Right ventricle myocardium inferior (tissue), 1 donor: ENCODE data around the gene FRMD4B. TPM values are rescaled to one million over a fixed set of nuclear protein-coding genes. Genes with fewer than 3 reads are reported as not detected.
"Not testable (repeated sequence)": the region's sequence is repeated elsewhere in the genome, so short reads cannot be mapped to it uniquely, and the experiment has no call there.

Source experiments
- ATAC-seq: fragments of 200-7000 bp; cut with Tn5 transposase; one replicate; pipeline ENCODE4 v1.9.1; 2020; ENCODE audit warnings: mild to moderate bottlenecking, moderate library complexity
- DNase-seq: peaks from one replicate; pipeline ENCODE4 v3.0.0; 2021; ENCODE audit errors: missing footprints
- intact Hi-C: fragments of 100-400 bp; cut with DNase I; formaldehyde crosslinking; loops from one replicate; pipeline ENCODE4 v1.11.0; 2022
- total RNA-seq: library from RNA; stranded (reverse); fragmentation: NEBNext Ultra II Directional; extraction: Animal tissue kit (Norgen Biotek cat#: 25700); gene quantifications from one replicate; pipeline ENCODE4 v1.2.1, GENCODE V29; 2021
- donor health status: DM: no; HTN: yes; CAD: no; lungs with severe emphysema.

Gene FRMD4B
- total RNA-seq, 1 donor from 2014 or later: 16.0 TPM

GRCh38 chr3:69272556-69272955, 113.3 kb downstream of the FRMD4B start:
- no peak for ATAC-seq
- DNase-seq: no peak
- intact Hi-C loops: no loop called here

GRCh38 chr3:69271098-69271497, 114.8 kb downstream of the FRMD4B start:
- no peak for DNase-seq
- intact Hi-C loops: no loop called here
- ATAC-seq: no peak

GRCh38 chr3:69266585-69266984, 119.3 kb downstream of the FRMD4B start:
- DNase-seq (no peak), ATAC-seq (no peak)
- intact Hi-C loops: no loop called here

DNA sequence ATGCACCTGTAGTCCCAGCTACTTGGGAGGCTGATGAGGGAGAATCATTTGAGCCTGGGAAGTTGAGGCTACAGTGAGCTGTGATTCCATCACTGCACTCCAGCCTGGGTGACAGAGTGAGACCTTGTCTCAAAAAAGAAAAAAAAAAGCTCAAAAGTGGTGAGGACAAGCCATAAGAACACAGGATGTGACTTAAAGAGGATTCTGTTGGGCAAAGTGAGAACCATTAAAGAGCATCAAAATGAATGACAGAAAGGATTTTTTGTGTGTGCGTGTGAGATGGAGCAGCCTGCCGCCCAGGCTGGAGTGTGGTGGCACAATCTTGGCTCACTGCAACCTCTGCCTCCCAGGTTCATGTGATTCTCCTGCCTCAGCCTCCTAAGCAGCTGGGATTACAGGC, 119.8 kb downstream of the FRMD4B start:
- not testable (repeated sequence) for ATAC-seq

GRCh38 chr3:69260843-69261405, 125.0 kb downstream of the FRMD4B start:
- ATAC-seq, intact Hi-C loops, DNase-seq: not testable (repeated sequence)

More for the DNA sequence above, 119.8 kb downstream of the FRMD4B start:
- DNase-seq, intact Hi-C loops: not testable (repeated sequence)

DNA sequence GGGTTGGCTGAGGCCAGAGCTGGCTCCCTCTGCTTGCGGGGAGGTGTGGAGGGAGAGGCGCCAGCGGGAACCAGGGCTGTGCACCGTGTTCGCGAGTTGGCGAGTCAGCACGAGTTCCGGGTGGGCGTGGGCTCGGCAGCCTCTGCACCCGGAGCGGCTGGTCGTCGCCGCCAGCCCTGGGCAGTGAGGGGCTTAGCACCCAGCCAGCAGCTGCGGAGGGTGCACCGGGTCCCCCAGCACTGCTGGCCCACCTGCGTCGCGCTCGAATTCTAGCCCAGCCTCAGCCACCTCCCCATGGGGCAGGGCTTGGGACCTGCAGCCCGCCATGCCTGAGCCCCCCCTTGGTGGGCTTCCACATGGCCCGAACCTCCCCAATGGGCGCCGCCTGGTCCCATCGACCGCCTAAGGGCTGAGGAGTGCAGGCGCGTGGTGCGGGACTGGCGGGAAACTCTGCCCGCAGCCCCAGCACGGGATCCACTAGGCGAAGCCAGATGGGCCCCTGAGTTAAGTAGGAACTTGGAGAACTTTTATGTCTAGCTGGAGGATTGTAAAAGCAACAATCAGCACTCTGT, 125.6 kb downstream of the FRMD4B start:
- DNase-seq (no peak), ATAC-seq (no peak)
- intact Hi-C loops: no loop called here

GRCh38 chr3:69259125-69259524, 126.8 kb downstream of the FRMD4B start:
- no peak for DNase-seq
- intact Hi-C loops: no loop called here
- ATAC-seq: no peak

DNA sequence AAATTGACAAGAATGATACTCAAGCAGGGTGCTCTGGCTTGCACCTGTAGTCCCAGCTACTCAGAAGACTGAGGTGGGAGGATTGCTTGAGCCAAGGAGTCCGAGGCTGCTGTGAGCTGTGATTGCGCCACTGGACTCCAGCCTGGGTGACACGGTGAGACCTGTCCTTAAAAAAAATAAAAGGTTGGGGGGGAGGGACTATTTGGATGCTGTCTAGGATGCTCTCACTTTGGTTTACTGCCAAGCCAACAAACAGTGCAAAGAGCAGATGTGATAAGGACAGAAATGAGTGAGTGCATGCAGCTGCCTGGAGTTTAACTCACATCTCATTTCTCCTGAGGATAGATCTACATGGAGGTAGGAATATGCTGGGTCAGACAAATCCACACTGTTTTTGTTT, 130.0 kb downstream of the FRMD4B start:
- intact Hi-C loops: no loop called here
- DNase-seq (no peak), ATAC-seq (no peak)

GRCh38 chr3:69254351-69254750, 131.5 kb downstream of the FRMD4B start:
- ATAC-seq (no peak), DNase-seq (no peak)
- intact Hi-C loops: loop anchor here (5.0 kb wide), 1 partner anchor 38 kb away; no protein-coding TSS in a partner anchor

DNA sequence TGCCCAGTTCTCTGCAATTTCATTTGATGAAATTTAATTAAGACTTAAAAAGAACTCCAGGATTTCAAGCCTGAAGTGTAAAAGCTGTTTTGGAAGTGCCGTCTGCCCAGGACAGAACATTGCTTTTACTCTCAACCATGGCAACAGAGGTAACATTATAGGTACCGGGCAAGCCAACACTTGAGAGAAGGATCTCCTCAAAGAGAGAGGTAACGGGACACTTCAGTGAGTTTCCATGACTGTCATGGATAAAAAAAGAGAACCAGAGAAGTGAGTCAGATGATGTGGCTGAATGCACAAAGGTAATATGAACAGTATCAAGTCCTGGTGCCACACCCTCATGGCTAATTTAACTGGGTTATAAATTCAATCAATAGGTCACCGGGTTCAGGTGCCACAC, 133.3 kb downstream of the FRMD4B start:
- intact Hi-C loops: loop anchor here (5.0 kb wide), 1 partner anchor 40 kb away; no protein-coding TSS in a partner anchor
- ATAC-seq (no peak), DNase-seq (no peak)

DNA sequence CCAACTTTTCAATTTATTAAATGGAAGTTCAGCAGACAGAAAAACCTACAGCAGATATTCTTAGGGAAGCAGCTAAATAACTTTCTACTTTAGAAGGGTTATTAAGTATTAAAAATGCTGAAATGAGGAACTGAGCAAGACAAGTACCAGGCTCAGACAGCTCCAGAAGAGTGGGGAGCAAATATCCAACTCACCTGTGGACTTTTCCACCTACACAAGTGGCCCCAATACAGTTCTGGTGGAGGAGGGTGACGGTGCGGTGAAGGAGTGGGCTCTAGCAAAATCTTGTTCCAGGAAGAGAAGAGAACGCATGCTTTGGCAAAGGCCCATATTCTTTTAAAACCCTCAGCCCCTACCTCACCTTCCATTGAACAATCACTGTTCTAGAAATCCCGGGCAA, 133.7 kb downstream of the FRMD4B start:
- DNase-seq (no peak), ATAC-seq (no peak)
- intact Hi-C loops: loop anchor here (5.0 kb wide), 1 partner anchor 40 kb away; no protein-coding TSS in a partner anchor

DNA sequence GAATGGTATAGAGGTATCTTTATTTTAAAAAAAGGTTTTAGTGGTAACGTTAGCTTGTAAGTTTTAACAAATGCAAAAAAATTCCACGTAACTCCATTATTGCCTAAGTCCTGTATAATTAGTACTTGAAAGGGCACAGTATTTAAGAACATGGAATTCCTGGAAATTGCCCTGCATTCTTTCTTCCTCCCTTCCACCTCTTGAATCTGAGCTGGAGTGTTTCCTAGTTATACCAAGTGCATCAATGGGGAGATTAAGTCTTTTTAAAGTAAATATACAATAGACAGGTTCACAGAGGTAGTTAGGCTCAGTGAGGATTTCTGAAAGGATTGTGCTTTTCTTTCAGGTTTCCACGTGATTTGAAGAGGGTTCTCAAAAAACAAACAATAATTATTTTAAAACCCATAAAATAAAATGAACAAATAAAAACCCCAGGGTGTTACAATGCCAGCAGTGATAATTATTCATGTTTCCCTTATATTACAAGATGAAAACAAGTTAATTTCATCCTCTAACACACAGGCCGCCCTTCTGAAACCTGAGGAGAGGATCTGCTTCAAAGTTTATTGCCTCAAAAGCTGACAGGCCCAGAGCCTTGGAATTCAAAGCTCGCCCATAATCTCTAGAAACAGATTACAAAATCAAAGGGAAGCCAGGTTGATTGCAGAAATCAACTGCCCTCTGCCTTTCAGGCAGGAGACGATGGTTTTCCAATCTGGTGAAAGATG, 134.6 kb downstream of the FRMD4B start:
- no peak for ATAC-seq
- intact Hi-C loops: loop anchor here (5.0 kb wide), 1 partner anchor 41 kb away; no protein-coding TSS in a partner anchor
- no peak for DNase-seq

- DNase-seq: no peak
- intact Hi-C loops: loop anchor here (5.0 kb wide), 1 partner anchor 42 kb away; no protein-coding TSS in a partner anchor
- ATAC-seq: peak; percentile 62
Measured at GRCh38 chr3:69250014-69250413, 135.9 kb downstream of the FRMD4B start.

GRCh38 chr3:69249001-69249400, 136.9 kb downstream of the FRMD4B start:
- intact Hi-C loops: no loop called here
- DNase-seq (no peak), ATAC-seq (no peak)

GRCh38 chr3:69248436-69248835, 137.5 kb downstream of the FRMD4B start:
- no peak for ATAC-seq
- DNase-seq: no peak
- intact Hi-C loops: no loop called here

GRCh38 chr3:69246612-69247011, 139.3 kb downstream of the FRMD4B start:
- ATAC-seq (no peak), DNase-seq (no peak)
- intact Hi-C loops: no loop called here

- intact Hi-C loops: loop anchor here (5.0 kb wide), 1 partner anchor 42 kb away; no protein-coding TSS in a partner anchor
- DNase-seq: no peak
- no peak for ATAC-seq
Measured at GRCh38 chr3:69244039-69244438, 141.8 kb downstream of the FRMD4B start.

- DNase-seq (no peak), ATAC-seq (no peak)
- intact Hi-C loops: loop anchor here (5.0 kb wide), 1 partner anchor 39 kb away; no protein-coding TSS in a partner anchor
Measured at GRCh38 chr3:69241769-69242168, 144.1 kb downstream of the FRMD4B start.

- intact Hi-C loops: loop anchor here (5.0 kb wide), 1 partner anchor 39 kb away; no protein-coding TSS in a partner anchor
- ATAC-seq: no peak
- DNase-seq: no peak
Measured at GRCh38 chr3:69240651-69241568, 145.0 kb downstream of the FRMD4B start.
